Inferior parietal cortex (tissue), 1 donor: ENCODE data around the gene ELOA2.
"Not testable (repeated sequence)": the region's sequence is repeated elsewhere in the genome, so short reads cannot be mapped to it uniquely, and the experiment has no call there.

Source experiments
- DNase-seq: peaks from one replicate; pipeline ENCODE4 v3.0.0-alpha.2; 2016; ENCODE audit errors: extremely low spot score

Gene ELOA2, protein sequence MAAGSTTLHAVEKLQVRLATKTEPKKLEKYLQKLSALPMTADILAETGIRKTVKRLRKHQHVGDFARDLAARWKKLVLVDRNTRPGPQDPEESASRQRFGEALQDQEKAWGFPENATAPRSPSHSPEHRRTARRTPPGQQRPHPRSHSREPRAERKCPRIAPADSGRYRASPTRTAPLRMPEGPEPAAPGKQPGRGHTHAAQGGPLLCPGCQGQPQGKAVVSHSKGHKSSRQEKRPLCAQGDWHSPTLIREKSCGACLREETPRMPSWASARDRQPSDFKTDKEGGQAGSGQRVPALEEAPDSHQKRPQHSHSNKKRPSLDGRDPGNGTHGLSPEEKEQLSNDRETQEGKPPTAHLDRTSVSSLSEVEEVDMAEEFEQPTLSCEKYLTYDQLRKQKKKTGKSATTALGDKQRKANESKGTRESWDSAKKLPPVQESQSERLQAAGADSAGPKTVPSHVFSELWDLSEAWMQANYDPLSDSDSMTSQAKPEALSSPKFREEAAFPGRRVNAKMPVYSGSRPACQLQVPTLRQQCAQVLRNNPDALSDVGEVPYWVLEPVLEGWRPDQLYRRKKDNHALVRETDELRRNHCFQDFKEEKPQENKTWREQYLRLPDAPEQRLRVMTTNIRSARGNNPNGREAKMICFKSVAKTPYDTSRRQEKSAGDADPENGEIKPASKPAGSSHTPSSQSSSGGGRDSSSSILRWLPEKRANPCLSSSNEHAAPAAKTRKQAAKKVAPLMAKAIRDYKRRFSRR

GRCh38 chr18:47035156-47035671 is at the start of gene ELOA2:
TSS of gene ELOA2 (minus strand) at chr18:47035621. CDS start at chr18:47035264, 357 bp downstream.
- DNase-seq, result no peak

DNA sequence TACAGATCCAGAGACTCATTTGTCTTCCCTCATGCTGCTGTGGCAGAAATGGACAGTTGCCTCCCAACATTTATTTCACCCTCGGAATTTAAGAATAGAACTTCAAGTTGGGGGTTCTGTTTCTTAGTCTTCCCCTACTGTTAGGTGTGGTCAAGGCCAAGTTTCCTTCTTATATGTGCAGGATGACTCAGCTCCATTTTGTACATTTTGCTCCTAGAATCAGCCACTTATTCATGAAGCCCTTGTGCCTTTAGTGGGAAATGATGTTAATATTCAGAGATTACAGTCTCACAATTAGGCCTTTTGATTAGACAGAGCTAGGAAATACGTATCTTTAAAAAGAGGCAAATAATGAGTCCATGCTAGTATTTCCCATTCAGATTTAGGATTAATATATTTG is 46.2 kb upstream of the ELOA2 start:
- DNase-seq, result no peak

- DNase-seq, result no peak
These were observed 45.5 kb upstream of the ELOA2 start for GRCh38 chr18:47080872-47081271.

- peak; percentile 7 for DNase-seq
These were observed 41.7 kb upstream of the ELOA2 start for GRCh38 chr18:47077111-47077510.

- DNase-seq, result no peak
These were observed 39.9 kb upstream of the ELOA2 start for GRCh38 chr18:47075098-47075883.

GRCh38 chr18:47067648-47068047 is 32.2 kb upstream of the ELOA2 start:
- no peak for DNase-seq

- no peak for DNase-seq
These were observed 27.7 kb upstream of the ELOA2 start for GRCh38 chr18:47063096-47063495.

DNA sequence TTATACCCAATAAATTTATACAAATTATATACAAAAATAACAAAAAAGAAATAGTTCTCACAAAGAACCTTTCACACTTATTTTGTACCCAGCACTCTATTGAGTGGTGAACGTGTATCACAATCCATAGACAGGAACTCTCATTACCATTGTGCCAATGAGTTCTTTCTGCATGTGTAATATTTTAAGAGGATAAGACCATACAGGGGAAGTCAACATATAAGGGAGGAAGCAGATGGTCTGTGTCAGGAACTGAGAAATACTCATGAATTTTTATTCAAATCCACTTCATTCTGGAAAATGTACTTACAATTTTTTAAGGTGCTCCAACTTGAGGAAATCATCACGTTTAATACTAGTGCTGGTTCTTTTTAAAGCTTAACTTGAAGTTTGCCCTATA is 27.1 kb upstream of the ELOA2 start:
- no peak for DNase-seq

DNA sequence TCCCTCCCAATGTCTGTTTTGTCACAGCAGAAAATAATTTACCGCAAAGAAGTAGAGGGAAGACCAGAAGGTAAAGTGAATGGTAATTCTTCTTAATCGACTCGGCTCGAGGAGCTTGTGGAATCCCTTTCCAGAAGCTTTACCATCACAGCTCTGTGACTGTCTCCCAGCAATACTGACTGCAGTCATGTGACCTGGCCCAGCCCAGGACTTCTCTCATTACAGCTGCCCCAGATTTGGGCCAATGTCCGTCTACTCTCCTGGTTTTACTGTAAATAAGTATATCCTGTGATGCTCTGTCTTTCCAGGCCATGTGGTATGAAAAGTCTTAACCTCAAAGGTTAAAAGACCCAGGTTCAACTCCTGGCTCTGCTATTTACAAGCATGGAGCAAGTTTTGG is 18.9 kb upstream of the ELOA2 start:
- DNase-seq, result no peak

GRCh38 chr18:47050468-47050867 is 15.0 kb upstream of the ELOA2 start:
- DNase-seq, result peak; percentile 75

DNA sequence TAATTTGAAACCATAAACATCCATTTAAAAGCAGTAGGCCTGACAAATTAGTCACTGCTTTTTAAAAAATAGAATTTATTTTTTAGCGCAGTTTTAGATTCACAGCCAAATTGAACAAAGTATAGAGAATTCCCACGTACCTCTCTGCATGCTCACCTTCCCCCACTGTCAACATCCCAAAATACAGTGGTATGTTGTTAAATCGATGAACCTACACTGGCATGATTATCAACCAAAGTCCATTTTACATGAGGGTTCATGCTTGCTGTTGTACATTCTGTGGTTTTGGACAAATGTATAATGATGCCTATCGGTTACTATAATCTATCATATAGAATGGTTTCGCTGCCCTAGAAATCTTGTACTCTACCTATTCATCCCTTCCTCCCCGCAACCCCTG is 5.6 kb upstream of the ELOA2 start:
- DNase-seq, result no peak

DNA sequence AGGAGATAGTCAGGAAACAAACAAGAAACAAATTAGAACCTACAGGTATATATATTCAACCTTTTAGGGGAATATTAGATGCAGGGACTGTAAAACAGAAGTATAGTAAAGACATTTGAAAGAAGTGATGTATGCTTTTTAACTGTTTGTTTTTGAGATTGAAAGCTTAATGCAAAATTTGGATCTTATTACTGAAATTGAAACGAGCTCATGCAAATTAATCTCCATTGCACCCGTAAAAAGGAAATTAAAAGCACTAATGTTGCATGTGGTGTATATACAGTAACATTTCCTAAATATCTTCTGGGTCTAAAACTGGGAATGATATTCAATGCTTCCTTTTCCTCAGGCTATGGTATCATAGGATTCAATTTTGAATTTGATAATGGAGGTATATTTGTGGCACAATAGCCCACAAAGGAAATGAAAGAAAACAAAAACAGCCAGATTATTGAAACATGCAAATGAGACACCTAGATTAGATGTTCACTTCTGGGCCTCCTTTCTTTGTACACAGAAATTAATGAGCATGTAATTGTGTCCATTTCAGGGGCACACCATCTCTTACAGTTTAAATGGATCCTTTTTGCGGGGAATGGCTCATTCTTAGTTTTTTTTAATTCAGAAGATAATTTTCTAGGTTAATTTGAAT is 1.6 kb upstream of the ELOA2 start:
- DNase-seq, result no peak

DNA sequence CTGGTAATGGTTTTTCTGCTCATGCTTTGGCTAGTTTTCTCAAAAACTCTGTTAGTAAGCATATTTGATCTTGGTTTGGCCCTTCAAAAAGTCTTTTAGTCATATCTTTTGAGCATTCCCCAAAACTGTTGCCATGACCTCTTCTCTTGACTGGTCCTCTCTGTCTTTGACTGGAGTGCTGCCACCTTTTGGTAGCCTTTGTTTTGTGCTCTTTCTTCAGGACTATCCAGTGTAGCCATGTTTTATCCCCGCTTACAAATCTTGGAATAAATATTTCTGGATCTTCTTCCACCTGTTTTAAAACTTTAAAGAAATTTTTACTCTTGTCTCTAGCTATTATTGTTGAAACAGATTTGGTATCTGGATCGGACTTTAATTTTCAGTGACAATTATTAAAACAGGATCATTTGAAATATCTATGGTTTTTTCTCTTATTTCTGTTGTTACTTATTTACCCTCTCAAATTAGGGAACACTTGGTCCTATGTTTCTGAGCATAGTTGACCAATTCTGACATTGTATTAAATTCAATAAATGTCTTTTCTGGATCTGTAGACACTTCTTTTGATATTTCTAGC is 965 bp upstream of the ELOA2 start:
- no peak for DNase-seq

GRCh38 chr18:47034591-47034990 is 830 bp downstream of the ELOA2 start:
- DNase-seq, result not testable (repeated sequence)

DNA sequence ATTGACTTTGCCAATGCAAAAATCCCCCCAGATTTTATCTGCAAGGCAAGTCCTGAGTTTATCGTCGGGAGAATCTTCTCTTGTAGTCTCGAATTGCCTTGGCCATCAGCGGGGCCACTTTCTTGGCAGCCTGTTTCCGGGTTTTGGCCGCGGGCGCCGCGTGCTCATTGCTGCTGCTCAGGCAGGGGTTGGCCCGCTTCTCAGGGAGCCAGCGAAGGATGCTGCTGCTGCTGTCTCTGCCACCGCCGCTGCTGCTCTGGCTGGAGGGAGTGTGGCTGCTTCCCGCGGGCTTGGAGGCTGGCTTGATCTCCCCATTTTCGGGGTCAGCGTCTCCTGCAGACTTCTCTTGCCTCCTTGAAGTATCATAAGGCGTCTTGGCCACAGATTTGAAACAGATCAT is 2.5 kb downstream of the ELOA2 start:
- no peak for DNase-seq

GRCh38 chr18:47030887-47031286 is 4.5 kb downstream of the ELOA2 start:
- DNase-seq, result not testable (repeated sequence)

DNA sequence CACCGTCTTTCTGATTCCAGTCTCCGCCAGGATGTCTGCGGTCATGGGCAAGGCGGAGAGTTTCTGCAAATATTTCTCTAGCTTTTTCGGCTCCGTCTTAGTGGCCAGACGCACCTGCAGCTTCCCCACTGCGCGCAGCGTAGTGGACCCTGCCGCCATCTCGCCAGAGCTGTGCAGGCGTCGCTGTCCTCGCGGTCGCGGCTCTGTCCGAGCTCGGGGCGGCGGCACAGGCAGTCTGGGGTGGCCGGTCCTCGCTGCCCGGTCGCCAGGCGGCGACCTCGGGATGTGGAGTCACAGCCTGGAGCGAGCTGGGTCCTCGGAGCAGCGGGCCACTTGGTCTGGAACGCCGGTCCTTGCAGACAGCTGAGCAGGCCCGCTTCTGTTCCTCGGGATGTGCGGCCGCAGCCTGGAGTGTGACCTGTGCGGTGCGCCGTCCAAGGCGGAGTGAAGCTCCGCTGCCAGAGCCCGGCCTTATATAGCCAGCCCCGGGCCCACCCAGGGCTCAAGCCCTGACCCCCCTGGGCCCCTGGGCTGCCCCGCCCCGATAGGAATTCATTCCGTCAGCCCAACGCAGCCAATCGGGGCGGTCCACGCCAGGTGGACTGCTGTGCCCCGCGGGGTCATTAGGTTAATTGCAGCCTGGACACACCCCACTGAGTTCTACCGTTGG is 5.6 kb downstream of the ELOA2 start:
- not testable (repeated sequence) for DNase-seq

DNA sequence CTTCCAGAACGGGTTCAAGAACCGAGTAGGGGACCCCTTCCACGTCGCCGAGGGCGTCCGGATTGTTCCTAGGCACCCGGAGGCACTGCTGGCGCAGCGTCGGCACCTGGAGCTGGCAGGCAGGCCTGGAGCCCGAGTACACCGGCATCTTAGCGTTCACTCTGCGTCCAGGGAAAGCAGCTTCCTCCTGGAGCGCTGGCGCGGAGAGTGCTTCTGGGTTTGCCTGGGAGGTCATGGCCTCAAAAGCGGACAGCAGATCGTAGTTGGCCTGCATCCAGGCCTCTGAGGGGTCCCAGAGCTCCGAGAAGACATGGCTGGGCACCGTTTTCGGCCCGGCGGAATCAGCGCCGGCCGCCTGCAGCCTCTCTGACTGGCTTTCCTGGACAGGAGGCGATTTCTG is 6.7 kb downstream of the ELOA2 start:
- not testable (repeated sequence) for DNase-seq

- not testable (repeated sequence) for DNase-seq
These were observed 9.8 kb downstream of the ELOA2 start for GRCh38 chr18:47025557-47026174.
